ENCODE measurements around the gene HAUS1. TPM values are rescaled to one million over a fixed set of nuclear protein-coding genes. Genes with fewer than 3 reads are reported as not detected.
"Not testable (repeated sequence)": the region's sequence is repeated elsewhere in the genome, so short reads cannot be mapped to it uniquely, and the experiment has no call there.

Gene HAUS1
- polyA plus RNA-seq, 1 experiment, result 13.8 TPM

DNA sequence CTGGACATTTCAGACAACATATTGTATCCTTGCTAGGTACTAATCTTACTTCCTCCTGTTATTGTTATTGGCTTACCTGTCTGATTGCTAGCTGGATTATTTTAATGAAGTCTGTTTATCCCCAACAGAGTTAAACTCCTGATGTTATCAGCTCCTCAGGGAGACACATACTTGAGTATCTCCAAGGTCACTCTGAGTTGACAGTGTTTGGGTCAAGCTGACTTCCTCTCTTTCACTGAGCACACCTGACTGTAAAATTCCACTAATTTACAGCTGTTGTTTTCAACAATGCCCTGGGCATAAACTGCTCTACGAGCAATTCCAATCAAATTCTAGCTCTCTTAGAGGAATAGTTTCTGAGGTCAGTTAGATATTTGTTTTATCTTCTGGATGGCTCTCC, 9.6 kb downstream of the HAUS1 start:
- Histone ChIP-seq H3K4me3 (ENCODE audit: low read depth, low read length) (no peak overlapping the region), H3K27me3 (ENCODE audit: control insufficient read depth, insufficient read depth, low read length) (no peaks in the 10 kb centered on the region), H3K36me3 (ENCODE audit: control insufficient read depth, insufficient read depth, low read length) (no peaks in the 10 kb centered on the region; the same call in 1 of the 2 replicates)
- TF ChIP-seq, protein P1, sequence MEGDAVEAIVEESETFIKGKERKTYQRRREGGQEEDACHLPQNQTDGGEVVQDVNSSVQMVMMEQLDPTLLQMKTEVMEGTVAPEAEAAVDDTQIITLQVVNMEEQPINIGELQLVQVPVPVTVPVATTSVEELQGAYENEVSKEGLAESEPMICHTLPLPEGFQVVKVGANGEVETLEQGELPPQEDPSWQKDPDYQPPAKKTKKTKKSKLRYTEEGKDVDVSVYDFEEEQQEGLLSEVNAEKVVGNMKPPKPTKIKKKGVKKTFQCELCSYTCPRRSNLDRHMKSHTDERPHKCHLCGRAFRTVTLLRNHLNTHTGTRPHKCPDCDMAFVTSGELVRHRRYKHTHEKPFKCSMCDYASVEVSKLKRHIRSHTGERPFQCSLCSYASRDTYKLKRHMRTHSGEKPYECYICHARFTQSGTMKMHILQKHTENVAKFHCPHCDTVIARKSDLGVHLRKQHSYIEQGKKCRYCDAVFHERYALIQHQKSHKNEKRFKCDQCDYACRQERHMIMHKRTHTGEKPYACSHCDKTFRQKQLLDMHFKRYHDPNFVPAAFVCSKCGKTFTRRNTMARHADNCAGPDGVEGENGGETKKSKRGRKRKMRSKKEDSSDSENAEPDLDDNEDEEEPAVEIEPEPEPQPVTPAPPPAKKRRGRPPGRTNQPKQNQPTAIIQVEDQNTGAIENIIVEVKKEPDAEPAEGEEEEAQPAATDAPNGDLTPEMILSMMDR (IDR thresholded peaks at IDR 0.05; ENCODE audit: insufficient read depth, low read depth, low read length), result no peak
- DNase-seq (ENCODE audit: low read depth), result no peak
- ChIA-PET CTCF (interaction anchor here (1.1 kb wide), 1 partner anchor 15 kb away, joined by 3 read pairs; no protein-coding TSS in a partner anchor), POLR2A (no interaction called here)

DNA sequence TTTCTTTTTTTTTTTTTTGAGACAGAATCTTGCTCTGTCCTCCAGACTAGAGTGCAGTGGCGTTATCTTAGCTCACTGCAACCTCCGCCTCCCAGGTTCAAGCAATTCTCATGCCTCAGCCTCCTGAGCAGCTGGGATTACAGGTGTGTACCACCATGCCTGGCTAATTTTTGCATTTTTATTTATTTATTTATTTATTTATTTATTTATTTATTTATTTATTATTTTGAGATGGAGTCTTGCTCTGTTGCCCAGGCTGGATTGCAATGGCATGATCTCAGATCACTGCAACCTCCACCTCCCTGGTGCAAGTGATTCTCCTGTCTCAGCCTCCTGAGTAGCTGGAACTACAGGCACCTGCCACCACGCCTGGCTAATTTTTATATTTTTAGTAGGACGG, 22.4 kb downstream of the HAUS1 start:
- H3K4me3 ChIP-seq (ENCODE audit: low read depth, low read length); H3K36me3 ChIP-seq (ENCODE audit: control insufficient read depth, insufficient read depth, low read length); H3K27me3 ChIP-seq (ENCODE audit: control insufficient read depth, insufficient read depth, low read length); DNase-seq (ENCODE audit: low read depth); POLR2A ChIA-PET: not testable (repeated sequence)
- CTCF ChIA-PET, result interaction anchor here (0.6 to 1.6 kb wide), 2 partner anchors 14 to 531 kb away, joined by 3 read pairs; no protein-coding TSS in a partner anchor

DNA sequence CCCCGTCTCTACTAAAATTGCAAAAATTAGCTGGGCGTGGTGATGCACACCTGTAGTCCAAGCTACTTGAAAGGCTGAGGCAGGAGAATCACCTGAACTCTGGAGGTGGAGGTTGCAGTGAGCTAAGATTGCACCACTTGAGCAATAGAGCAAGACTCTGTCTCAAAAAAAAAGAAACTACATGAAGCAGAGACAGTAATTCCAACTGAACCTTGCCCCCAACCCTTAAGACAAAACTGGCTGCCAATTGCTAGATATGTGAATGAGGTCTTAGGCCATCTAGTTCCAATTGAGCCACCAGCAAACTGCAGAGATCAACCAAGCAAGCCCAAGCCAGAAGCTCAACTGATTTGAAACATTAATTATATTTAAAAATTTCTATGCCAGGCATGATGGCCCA, 25.9 kb downstream of the HAUS1 start:
- POLR2A ChIA-PET, result no interaction called here
- Histone ChIP-seq H3K4me3 (ENCODE audit: low read depth, low read length) (no peak overlapping the region), H3K27me3 (ENCODE audit: control insufficient read depth, insufficient read depth, low read length) (no peaks in the 10 kb centered on the region), H3K36me3 (ENCODE audit: control insufficient read depth, insufficient read depth, low read length) (peaks cover 5% of the 10 kb centered on the region)
- DNase-seq (ENCODE audit: low read depth), result no peak
- TF ChIP-seq, protein P1 (IDR thresholded peaks at IDR 0.05; ENCODE audit: insufficient read depth, low read depth, low read length), result no peak
- CTCF ChIA-PET, result no interaction called here

DNA sequence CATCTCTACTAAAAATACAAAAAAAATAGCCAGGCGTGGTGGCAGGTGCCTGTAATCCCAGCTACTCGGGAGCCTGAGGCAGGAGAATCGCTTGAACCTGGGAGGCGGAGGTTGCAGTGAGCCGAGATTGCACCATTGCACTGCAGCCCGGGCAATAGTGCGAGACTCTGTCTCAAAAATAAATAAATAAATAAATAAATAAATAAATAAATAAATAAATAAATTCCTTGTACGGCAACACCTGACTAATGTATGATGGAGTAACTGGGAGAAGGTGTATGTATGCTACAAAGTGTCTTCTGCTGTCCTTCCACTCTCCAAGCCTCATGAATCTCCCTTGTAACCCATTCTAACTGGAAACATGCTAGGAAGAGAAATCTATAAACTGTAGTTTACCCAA, 26.4 kb downstream of the HAUS1 start:
- H3K36me3 ChIP-seq (ENCODE audit: control insufficient read depth, insufficient read depth, low read length); POLR2A ChIA-PET; H3K4me3 ChIP-seq (ENCODE audit: low read depth, low read length); CTCF ChIA-PET; DNase-seq (ENCODE audit: low read depth); H3K27me3 ChIP-seq (ENCODE audit: control insufficient read depth, insufficient read depth, low read length): not testable (repeated sequence)

DNA sequence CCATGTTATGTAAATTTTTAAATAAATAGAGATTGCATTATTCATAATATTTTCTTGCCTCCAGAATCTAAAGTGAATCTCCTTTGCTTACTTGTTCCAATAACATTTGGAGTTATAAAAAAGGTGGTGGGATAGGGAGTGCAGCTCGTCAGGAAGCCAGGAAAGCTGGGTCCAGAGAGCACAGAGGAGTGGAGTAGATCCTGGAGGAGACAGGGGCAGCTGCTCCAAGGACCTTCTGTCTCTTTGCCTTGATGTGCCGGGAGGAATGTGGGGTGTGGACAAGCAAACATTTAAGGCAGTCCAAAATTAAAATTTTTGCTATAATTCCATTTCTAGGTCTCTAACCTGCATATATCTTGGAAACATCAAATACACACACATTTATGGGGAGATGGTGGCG, 29.3 kb downstream of the HAUS1 start:
- Histone ChIP-seq H3K27me3 (ENCODE audit: control insufficient read depth, insufficient read depth, low read length) (no peaks in the 10 kb centered on the region), H3K36me3 (ENCODE audit: control insufficient read depth, insufficient read depth, low read length) (peaks cover 5% of the 10 kb centered on the region), H3K4me3 (ENCODE audit: low read depth, low read length) (no peak overlapping the region)
- ChIA-PET POLR2A (no interaction called here), CTCF (no interaction called here)
- TF ChIP-seq, protein P1 (IDR thresholded peaks at IDR 0.05; ENCODE audit: insufficient read depth, low read depth, low read length), result no peak
- DNase-seq (ENCODE audit: low read depth), result no peak

DNA sequence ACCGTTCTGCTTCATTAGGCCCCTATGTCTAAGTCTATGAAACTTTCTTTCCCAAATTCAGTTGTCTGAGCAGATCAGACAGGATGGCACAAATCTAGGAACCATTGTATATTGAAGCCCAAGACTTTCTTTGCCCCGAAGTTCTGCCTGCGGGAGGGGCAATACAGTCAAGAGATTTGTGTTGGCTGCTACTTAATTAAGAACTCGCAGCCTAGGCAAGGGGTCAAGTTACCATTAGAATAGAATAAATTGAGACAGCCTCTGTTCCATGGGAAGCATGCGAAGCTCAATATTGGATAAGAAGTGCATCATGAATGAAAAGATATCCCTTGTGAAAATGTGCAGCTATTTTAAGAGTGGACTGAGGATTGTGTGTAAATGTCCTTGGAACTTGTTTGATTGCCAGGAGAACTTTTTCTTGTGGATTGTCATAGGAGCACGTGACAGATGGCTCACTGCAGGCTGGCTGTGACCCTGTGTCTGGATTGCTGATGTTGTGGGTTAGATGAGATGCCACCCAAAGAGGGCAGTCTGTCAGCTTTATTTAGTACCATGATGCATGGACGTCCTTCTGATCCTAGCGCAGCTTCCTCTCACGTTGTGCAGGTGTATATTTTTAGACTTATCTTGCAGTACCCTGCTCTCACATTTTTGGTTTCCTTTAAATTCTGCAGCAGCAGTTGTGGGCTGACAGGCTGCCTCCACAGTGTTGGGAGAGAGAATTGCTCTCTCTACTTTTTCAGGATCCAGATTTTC, 30.9 kb downstream of the HAUS1 start:
- POLR2A ChIA-PET, result no interaction called here
- DNase-seq (ENCODE audit: low read depth), result no peak
- TF ChIP-seq, protein P1 (IDR thresholded peaks at IDR 0.05; ENCODE audit: insufficient read depth, low read depth, low read length), result no peak
- Histone ChIP-seq H3K4me3 (ENCODE audit: low read depth, low read length) (no peak overlapping the region), H3K27me3 (ENCODE audit: control insufficient read depth, insufficient read depth, low read length) (no peaks in the 10 kb centered on the region), H3K36me3 (ENCODE audit: control insufficient read depth, insufficient read depth, low read length) (no peaks in the 10 kb centered on the region; the same call in 1 of the 2 replicates)
- CTCF ChIA-PET, result interaction anchor here (0.6 to 1.1 kb wide), 5 partner anchors 9 to 15 kb away, joined by 3 to 5 read pairs (median 3); no protein-coding TSS in a partner anchor
